HepG2 (cell line): ENCODE results near the gene PIM1. TPM values are rescaled to one million over a fixed set of nuclear protein-coding genes. Genes with fewer than 3 reads are reported as not detected.

ENCODE experiments used
- ATAC-seq: fragments of 200-7000 bp; cut with Tn5 transposase; 3 replicates; pipeline ENCODE4 v1.9.1; 2020; ENCODE audit warnings: mild to moderate bottlenecking, moderate library complexity
- BruUV-seq: library from RNA; stranded (reverse); fragments of 400-500 nt; replicated peaks from 2 replicates; lab custom pipeline; 2021; lab: Mats Ljungman, UMichigan
- CTCF ChIA-PET: fragments of 300-600 bp; formaldehyde crosslinking; extraction: SDS; loops from one replicate; lab custom pipeline; 2021; ENCODE audit warnings: low total read pairs, inconsistent platforms, low intra/inter-chr PET ratio; lab: Yijun Ruan, JAX
- POLR2A ChIA-PET: fragments of 350-600 bp; sonication (Branson Sonifier 250); formaldehyde crosslinking; loops from one replicate; lab custom pipeline; 2020; ENCODE audit warnings: antibody characterized with exemption, inconsistent platforms; lab: Yijun Ruan, JAX
- DNase-seq: peaks from one replicate; pipeline ENCODE4 v3.0.0-alpha.2; 2015; ENCODE audit warnings: low spot score
- FAIRE-seq: peaks from 3 replicates; lab custom pipeline; 2011; peaks lifted over from hg19 to GRCh38; lab: Jason Lieb, UNC
- H2AFZ ChIP-seq: one replicate; pipeline ENCODE4 v1.6.1; 2011; ENCODE audit warnings: low read length, inconsistent platforms
- H3K27ac ChIP-seq: fragments of 300-600 bp; 3 replicates; pipeline ENCODE4 v1.8.0; 2011; ENCODE audit warnings: mixed run types, mild to moderate bottlenecking, mixed read lengths, low read length, inconsistent platforms; ENCODE audit not compliant: insufficient read depth; ENCODE audit errors: extremely low read length
- H3K27me3 ChIP-seq, 2 experiments: fragments of 200-600 bp in 1 of 2; 2 replicates in 1 of 2; 3 replicates in 1 of 2; pipeline versions ENCODE4 v1.6.0 to v1.8.0; 2011; ENCODE audit warnings: low read length in 2 of 2, mild to moderate bottlenecking in 2 of 2, moderate library complexity in 2 of 2, inconsistent platforms in 1 of 2; ENCODE audit not compliant: insufficient read depth in 2 of 2, control insufficient read depth in 1 of 2
- H3K36me3 ChIP-seq, 2 experiments: fragments of 200-600 bp in 1 of 2; replicated peaks in 1 of 2; 2 replicates in 1 of 2; 3 replicates in 1 of 2; pipeline versions ENCODE4 v1.5.1 to v1.8.0; 2011; ENCODE audit warnings: low read length in 2 of 2, inconsistent platforms in 1 of 2; ENCODE audit not compliant: insufficient read depth in 2 of 2, control insufficient read depth in 1 of 2
- H3K4me1 ChIP-seq: 2 replicates; pipeline ENCODE4 v1.5.1; 2012; ENCODE audit warnings: low read length, inconsistent platforms; ENCODE audit not compliant: insufficient read depth
- H3K4me2 ChIP-seq: 2 replicates; pipeline ENCODE4 v1.6.0; 2011; ENCODE audit warnings: low read depth, low read length, inconsistent platforms
- H3K4me3 ChIP-seq, 3 experiments: fragments of 200-600 bp in 1 of 3; sonication (generic), shearing (Covaris generic) in 1 of 3; replicated peaks in 1 of 3; 2 replicates each; pipeline ENCODE4 v1.5.1; 2011 to 2016; ENCODE audit warnings: low read length in 3 of 3, inconsistent platforms in 2 of 3, low read depth in 2 of 3, mild to moderate bottlenecking in 2 of 3, control low read depth in 1 of 3, mixed read lengths in 1 of 3; ENCODE audit not compliant: insufficient read depth in 1 of 3
- H3K79me2 ChIP-seq: one replicate; pipeline ENCODE4 v1.6.1; 2011; ENCODE audit warnings: low read length, inconsistent platforms; ENCODE audit not compliant: insufficient read depth
- H3K9ac ChIP-seq: 2 replicates; pipeline ENCODE4 v1.6.0; 2011; ENCODE audit warnings: mild to moderate bottlenecking, low read depth, low read length, inconsistent platforms; ENCODE audit not compliant: insufficient read depth
- H3K9me3 ChIP-seq: 2 replicates; pipeline ENCODE4 v1.5.1; 2012; ENCODE audit warnings: mild to moderate bottlenecking, low read length
- H4K20me1 ChIP-seq: 2 replicates; pipeline ENCODE4 v1.6.0; 2011; ENCODE audit warnings: inconsistent platforms, mild to moderate bottlenecking, low read length, moderate library complexity; ENCODE audit not compliant: insufficient read depth
- FOSL2 ChIP-seq: sonication (generic); formaldehyde crosslinking; IDR thresholded peaks from 2 replicates; pipeline ENCODE4 v1.4.0; 2020; ENCODE audit warnings: missing genetic modification reagents
- HNF4A ChIP-seq: sonication (generic); formaldehyde crosslinking; IDR thresholded peaks from 2 replicates; pipeline ENCODE4 v1.4.0; 2020; ENCODE audit warnings: missing genetic modification reagents
- LCORL ChIP-seq, 2 experiments: fragments of 450-650 bp in 1 of 2; sonication (generic) in 1 of 2; formaldehyde crosslinking in 1 of 2; IDR thresholded peaks; 2 replicates each; pipeline versions ENCODE4 v1.5.0 to v1.6.1; 2017 to 2020; ENCODE audit warnings: antibody characterized with exemption in 1 of 2, missing genetic modification reagents in 1 of 2
- MEF2D ChIP-seq: sonication (generic); formaldehyde crosslinking; IDR thresholded peaks from 2 replicates; pipeline ENCODE4 v1.5.1; 2020; ENCODE audit warnings: mild to moderate bottlenecking, missing genetic modification reagents
- NAIF1 ChIP-seq: sonication (generic); formaldehyde crosslinking; IDR thresholded peaks from 2 replicates; pipeline ENCODE4 v1.5.0; 2020; ENCODE audit warnings: mild to moderate bottlenecking, missing genetic modification reagents, borderline replicate concordance
- NR3C1 ChIP-seq: sonication (generic); formaldehyde crosslinking; IDR thresholded peaks from 2 replicates; pipeline ENCODE4 v1.4.0; 2020; ENCODE audit warnings: missing genetic modification reagents
- RORA ChIP-seq: sonication (generic); formaldehyde crosslinking; IDR thresholded peaks from 2 replicates; pipeline ENCODE4 v1.5.0; 2020; ENCODE audit warnings: mild to moderate bottlenecking, missing genetic modification reagents, moderate library complexity
- SALL1 ChIP-seq: sonication (generic); formaldehyde crosslinking; IDR thresholded peaks from 2 replicates; pipeline ENCODE4 v1.8.0; 2022; ENCODE audit warnings: mild to moderate bottlenecking, missing genetic modification reagents
- SMARCC2 ChIP-seq: fragments of 450-650 bp; IDR thresholded peaks from 2 replicates; pipeline ENCODE4 v1.6.1; 2017; ENCODE audit warnings: antibody characterized with exemption, mild to moderate bottlenecking
- SRSF1 ChIP-seq: fragments of 200-400 bp; formaldehyde crosslinking; optimal IDR thresholded peaks from 2 replicates; pipeline ENCODE3; 2017; ENCODE audit warnings: mild to moderate bottlenecking, low read depth, low read length, moderate library complexity
- ZFX ChIP-seq: sonication (generic); formaldehyde crosslinking; IDR thresholded peaks from 2 replicates; pipeline ENCODE4 v1.4.0; 2020; ENCODE audit warnings: mild to moderate bottlenecking, low read depth, missing genetic modification reagents, moderate library complexity
- ZNF326 ChIP-seq: sonication (generic); formaldehyde crosslinking; IDR thresholded peaks from 2 replicates; pipeline ENCODE4 v1.4.0; 2020; ENCODE audit warnings: missing genetic modification reagents, borderline replicate concordance
- ZNF501 ChIP-seq: sonication (generic); formaldehyde crosslinking; IDR thresholded peaks from 2 replicates; pipeline ENCODE4 v1.5.1; 2020; ENCODE audit warnings: mild to moderate bottlenecking, moderate library complexity, missing genetic modification reagents
- WGBS: methylation state at CpG from one replicate; pipeline ENCODE4 v1.1.6; 2017; ENCODE audit warnings: low lambda C conversion rate; 5-methylcytosine and 5-hydroxymethylcytosine counted together
- in situ Hi-C: cut with HindIII; loops from 2 replicates; pipeline ENCODE4 v1.10.0; 2017; ENCODE audit warnings: low pct_unique_long_range_greater_than_20kb; ENCODE audit not compliant: extremely low pct_ligation_motif_present
- intact Hi-C: fragments of 100-400 bp; cut with micrococcal nuclease; formaldehyde crosslinking; loops from one replicate; pipeline ENCODE4 v1.10.0; 2022; ENCODE audit not compliant: unreplicated experiment
- polyA plus RNA-seq, 8 experiments: library from polyadenylated mRNA; depleted of rRNA in 3 of 8; stranded (reverse) in 7 of 8; unstranded in 1 of 8; fragments of >200 nt; fragmentation: Illumina TruSeq in 4 of 8; extraction: Trizol in 4 of 8; gene quantifications; 2 replicates each; pipeline versions ENCODE4 v1.2.1 to v1.2.3, GENCODE V29; 2011 to 2016; ENCODE audit warnings: low read depth in 4 of 8, missing spikeins in 1 of 8, mixed read lengths in 1 of 8; ENCODE audit not compliant: insufficient read depth in 1 of 8
- total RNA-seq, 5 experiments: library from RNA; depleted of rRNA; stranded (reverse); fragments of >200 nt; fragmentation: Illumina TruSeq; extraction: Trizol; gene quantifications; 2 replicates each; pipeline ENCODE4 v1.2.3, GENCODE V29; 2016; ENCODE audit warnings: low read depth in 1 of 5
- TF ChIP-seq, protein P1 (sequence below): sonication (generic); formaldehyde crosslinking; IDR thresholded peaks from 2 replicates; pipeline ENCODE4 v1.5.1; 2020; ENCODE audit warnings: mild to moderate bottlenecking, moderate library complexity, missing genetic modification reagents
- TF ChIP-seq, protein P2 (sequence below): sonication (generic); formaldehyde crosslinking; IDR thresholded peaks from 2 replicates; pipeline ENCODE4 v1.9.0; 2021; ENCODE audit warnings: missing genetic modification reagents, mild to moderate bottlenecking, borderline replicate concordance
- TF ChIP-seq, protein P3 (sequence below): sonication (generic); formaldehyde crosslinking; conservative IDR thresholded peaks from 2 replicates; pipeline ENCODE4 v1.4.0; 2020; ENCODE audit warnings: mild to moderate bottlenecking, missing genetic modification reagents, moderate library complexity

PIM1 gene
- total and polyA plus RNA-seq, 2 of the 13 experiments (the other 11 are each of a cell fraction or from before 2014, with no cell fraction given) = 29.4 to 117 TPM

DNA sequence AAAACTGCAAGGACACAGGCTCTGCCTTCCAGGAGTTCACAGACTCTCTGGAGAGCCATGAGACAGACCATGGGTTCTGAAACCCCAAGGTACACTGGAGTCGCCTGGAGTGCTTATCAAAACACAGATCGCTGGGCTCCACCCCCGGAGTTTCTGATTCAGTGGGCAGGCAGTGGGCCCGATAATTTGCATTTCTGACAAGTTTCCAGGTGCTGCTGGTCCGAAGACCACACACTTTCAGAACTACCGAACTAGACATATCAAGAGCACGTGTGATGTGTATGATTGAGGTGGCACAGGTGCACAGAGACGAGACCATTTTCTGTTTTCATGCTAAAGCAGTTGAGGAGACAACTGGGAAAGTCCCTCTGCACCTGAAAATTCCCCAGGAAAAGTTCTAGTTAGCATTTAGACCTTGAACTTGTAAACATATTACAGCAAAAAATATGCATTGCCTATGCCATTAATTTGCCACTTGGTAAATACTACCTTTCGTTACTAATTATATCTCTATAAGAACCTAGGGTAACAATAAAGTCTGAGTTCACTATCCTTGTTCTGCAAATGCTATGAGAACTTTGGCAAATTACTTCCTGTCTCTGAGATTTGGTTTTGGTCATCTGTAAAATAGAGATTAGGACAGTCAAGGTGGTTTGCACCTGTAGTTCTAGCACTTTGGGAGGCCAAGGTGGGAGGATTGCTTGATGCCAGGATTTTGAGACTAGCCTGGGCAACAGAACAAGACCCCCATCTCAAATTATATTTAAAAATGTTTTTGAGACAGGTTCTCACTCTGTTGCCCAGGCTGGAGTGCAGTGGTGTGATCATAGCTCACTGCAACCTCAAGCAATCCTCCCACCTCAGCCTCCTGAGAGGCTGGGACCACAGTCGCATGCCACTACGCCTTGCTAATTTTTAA is 14.3 kb upstream of the PIM1 start:
- Histone ChIP-seq H3K9ac (peak overlapping the region; percentile 57), H2AFZ (peak overlapping the region; percentile 50), H3K27ac (no peak overlapping the region), H3K27me3 (no peaks in the 10 kb centered on the region), H3K9me3 (no peaks in the 10 kb centered on the region), H3K79me2 (no peaks in the 10 kb centered on the region), H3K36me3 (no peaks in the 10 kb centered on the region), H3K4me1 (peaks cover 56% of the 10 kb centered on the region), H3K4me3 (peak overlapping the region; percentile 21 to 49 (median 37)), H4K20me1 (no peaks in the 10 kb centered on the region), H3K4me2 (peak overlapping the region; percentile 75)
- BruUV-seq = no TSS peak
- DNase-seq (no peak), FAIRE-seq (no peak), ATAC-seq (peak; percentile 59; the same call in 2 of the 3 replicates)
- in situ Hi-C loops (no loop called here), intact Hi-C loops (loop anchor here (2.0 kb wide), 1 partner anchor 13 kb away; no protein-coding TSS in a partner anchor)
- POLR2A ChIA-PET = interaction anchor here (0.8 to 2.3 kb wide), 7 partner anchors 8 to 46 kb away, joined by 3 to 5 read pairs (median 5); partner anchors contain the start of gene PIM1
- CTCF ChIA-PET = no interaction called here
- WGBS = 15% methylated on average over 11 of the region's 11 CpGs
- TF ChIP-seq, protein P1, sequence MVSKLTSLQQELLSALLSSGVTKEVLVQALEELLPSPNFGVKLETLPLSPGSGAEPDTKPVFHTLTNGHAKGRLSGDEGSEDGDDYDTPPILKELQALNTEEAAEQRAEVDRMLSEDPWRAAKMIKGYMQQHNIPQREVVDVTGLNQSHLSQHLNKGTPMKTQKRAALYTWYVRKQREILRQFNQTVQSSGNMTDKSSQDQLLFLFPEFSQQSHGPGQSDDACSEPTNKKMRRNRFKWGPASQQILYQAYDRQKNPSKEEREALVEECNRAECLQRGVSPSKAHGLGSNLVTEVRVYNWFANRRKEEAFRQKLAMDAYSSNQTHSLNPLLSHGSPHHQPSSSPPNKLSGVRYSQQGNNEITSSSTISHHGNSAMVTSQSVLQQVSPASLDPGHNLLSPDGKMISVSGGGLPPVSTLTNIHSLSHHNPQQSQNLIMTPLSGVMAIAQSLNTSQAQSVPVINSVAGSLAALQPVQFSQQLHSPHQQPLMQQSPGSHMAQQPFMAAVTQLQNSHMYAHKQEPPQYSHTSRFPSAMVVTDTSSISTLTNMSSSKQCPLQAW (CRISPR knock-in tag) = 0 out of 2 replicates have a peak, but pooled peaks have one; percentile 46
- TF ChIP-seq FOSL2 (CRISPR knock-in tag) (peak; percentile 15; the same call in 1 of the 2 replicates), SRSF1 (no peak), LCORL (IDR thresholded peaks at IDR 0.05) (no peak), LCORL (CRISPR knock-in tag; IDR thresholded peaks at IDR 0.05) (0 out of 2 replicates have a peak, but pooled peaks have one; percentile 28), SALL1 (CRISPR knock-in tag) (peak; percentile 66), ZNF501 (CRISPR knock-in tag) (peak; percentile 80; the same call in 1 of the 2 replicates), RORA (CRISPR knock-in tag) (no peak), ZNF326 (CRISPR knock-in tag) (no peak), HNF4A (CRISPR knock-in tag) (peak; percentile 6; the same call in 1 of the 2 replicates), NR3C1 (CRISPR knock-in tag) (no peak), ZFX (CRISPR knock-in tag) (no peak), MEF2D (CRISPR knock-in tag) (0 out of 2 replicates have a peak, but pooled peaks have one; percentile 15), NAIF1 (CRISPR knock-in tag) (no peak), SMARCC2 (no peak)
- TF ChIP-seq, protein P2, sequence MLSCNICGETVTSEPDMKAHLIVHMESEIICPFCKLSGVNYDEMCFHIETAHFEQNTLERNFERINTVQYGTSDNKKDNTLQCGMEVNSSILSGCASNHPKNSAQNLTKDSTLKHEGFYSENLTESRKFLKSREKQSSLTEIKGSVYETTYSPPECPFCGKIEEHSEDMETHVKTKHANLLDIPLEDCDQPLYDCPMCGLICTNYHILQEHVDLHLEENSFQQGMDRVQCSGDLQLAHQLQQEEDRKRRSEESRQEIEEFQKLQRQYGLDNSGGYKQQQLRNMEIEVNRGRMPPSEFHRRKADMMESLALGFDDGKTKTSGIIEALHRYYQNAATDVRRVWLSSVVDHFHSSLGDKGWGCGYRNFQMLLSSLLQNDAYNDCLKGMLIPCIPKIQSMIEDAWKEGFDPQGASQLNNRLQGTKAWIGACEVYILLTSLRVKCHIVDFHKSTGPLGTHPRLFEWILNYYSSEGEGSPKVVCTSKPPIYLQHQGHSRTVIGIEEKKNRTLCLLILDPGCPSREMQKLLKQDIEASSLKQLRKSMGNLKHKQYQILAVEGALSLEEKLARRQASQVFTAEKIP (CRISPR knock-in tag) = no peak
- TF ChIP-seq, protein P3, sequence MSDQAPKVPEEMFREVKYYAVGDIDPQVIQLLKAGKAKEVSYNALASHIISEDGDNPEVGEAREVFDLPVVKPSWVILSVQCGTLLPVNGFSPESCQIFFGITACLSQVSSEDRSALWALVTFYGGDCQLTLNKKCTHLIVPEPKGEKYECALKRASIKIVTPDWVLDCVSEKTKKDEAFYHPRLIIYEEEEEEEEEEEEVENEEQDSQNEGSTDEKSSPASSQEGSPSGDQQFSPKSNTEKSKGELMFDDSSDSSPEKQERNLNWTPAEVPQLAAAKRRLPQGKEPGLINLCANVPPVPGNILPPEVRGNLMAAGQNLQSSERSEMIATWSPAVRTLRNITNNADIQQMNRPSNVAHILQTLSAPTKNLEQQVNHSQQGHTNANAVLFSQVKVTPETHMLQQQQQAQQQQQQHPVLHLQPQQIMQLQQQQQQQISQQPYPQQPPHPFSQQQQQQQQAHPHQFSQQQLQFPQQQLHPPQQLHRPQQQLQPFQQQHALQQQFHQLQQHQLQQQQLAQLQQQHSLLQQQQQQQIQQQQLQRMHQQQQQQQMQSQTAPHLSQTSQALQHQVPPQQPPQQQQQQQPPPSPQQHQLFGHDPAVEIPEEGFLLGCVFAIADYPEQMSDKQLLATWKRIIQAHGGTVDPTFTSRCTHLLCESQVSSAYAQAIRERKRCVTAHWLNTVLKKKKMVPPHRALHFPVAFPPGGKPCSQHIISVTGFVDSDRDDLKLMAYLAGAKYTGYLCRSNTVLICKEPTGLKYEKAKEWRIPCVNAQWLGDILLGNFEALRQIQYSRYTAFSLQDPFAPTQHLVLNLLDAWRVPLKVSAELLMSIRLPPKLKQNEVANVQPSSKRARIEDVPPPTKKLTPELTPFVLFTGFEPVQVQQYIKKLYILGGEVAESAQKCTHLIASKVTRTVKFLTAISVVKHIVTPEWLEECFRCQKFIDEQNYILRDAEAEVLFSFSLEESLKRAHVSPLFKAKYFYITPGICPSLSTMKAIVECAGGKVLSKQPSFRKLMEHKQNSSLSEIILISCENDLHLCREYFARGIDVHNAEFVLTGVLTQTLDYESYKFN = peak; percentile 37; the same call in 1 of the 2 replicates
